Vagina (tissue), 2 donors: ENCODE data around the gene NRXN2. TPM values are rescaled to one million over a fixed set of nuclear protein-coding genes. Genes with fewer than 3 reads are reported as not detected.
A peak's percentile ranks its signal among the peaks of the same experiment; 100 is the strongest.

Source experiments
- DNase-seq, 2 donors: peaks; one replicate each; pipeline ENCODE4 v3.0.0-alpha.2; 2017; ENCODE audit errors: extremely low spot score in 2 of 2
- H3K27ac ChIP-seq: fragments of 200-600 bp; sonication (generic); one replicate; pipeline ENCODE4 v1.5.1; 2019
- H3K27me3 ChIP-seq: fragments of 200-600 bp; sonication (generic); one replicate; pipeline ENCODE4 v1.5.1; 2019
- H3K36me3 ChIP-seq, 2 donors: fragments of 200-600 bp; sonication (generic); one replicate each; pipeline ENCODE4 v1.5.1; 2017 to 2019
- H3K4me1 ChIP-seq: fragments of 200-600 bp; sonication (generic); one replicate; pipeline ENCODE4 v1.5.1; 2019
- H3K4me3 ChIP-seq, 2 donors: fragments of 200-600 bp; sonication (generic); 1 replicate in 1 of 2; 2 replicates in 1 of 2; pipeline ENCODE4 v1.5.1; 2016 to 2019
- H3K9me3 ChIP-seq: fragments of 200-600 bp; sonication (generic); one replicate; pipeline ENCODE4 v1.5.1; 2019
- POLR2A ChIP-seq, 2 donors: fragments of 450-650 bp; IDR thresholded peaks; one replicate each; pipeline ENCODE4 v1.6.1; 2017; ENCODE audit warnings: antibody characterized with exemption in 2 of 2, mild to moderate bottlenecking in 2 of 2, moderate library complexity in 2 of 2
- POLR2AphosphoS5 ChIP-seq, 2 donors: sonication (generic); formaldehyde crosslinking; IDR thresholded peaks; one replicate each; pipeline ENCODE4 v1.9.0; 2017; ENCODE audit warnings: antibody characterized with exemption in 2 of 2, mild to moderate bottlenecking in 2 of 2, low read depth in 1 of 2; ENCODE audit not compliant: insufficient read depth in 1 of 2
- intact Hi-C: fragments of 100-400 bp; cut with DNase I; formaldehyde crosslinking; loops from one replicate; pipeline ENCODE4 v1.15.1; 2023
- total RNA-seq: library from RNA; depleted of rRNA; stranded (reverse); fragments of >200 nt; gene quantifications from one replicate; pipeline ENCODE4 v1.2.3, GENCODE V29; 2016
- TF ChIP-seq, protein P1 (sequence below), 3 experiments: fragments of 450-650 bp in 2 of 3; fragments of 200-600 bp in 1 of 3; sonication (generic) in 1 of 3; IDR thresholded peaks; one replicate each; pipeline ENCODE4 v1.5.1; 2017 to 2019; ENCODE audit warnings: antibody characterized with exemption in 3 of 3, mild to moderate bottlenecking in 2 of 3, moderate library complexity in 2 of 3

The NRXN2 gene
- total RNA-seq, 1 donor from 2014 or later: 16.9 TPM

DNA sequence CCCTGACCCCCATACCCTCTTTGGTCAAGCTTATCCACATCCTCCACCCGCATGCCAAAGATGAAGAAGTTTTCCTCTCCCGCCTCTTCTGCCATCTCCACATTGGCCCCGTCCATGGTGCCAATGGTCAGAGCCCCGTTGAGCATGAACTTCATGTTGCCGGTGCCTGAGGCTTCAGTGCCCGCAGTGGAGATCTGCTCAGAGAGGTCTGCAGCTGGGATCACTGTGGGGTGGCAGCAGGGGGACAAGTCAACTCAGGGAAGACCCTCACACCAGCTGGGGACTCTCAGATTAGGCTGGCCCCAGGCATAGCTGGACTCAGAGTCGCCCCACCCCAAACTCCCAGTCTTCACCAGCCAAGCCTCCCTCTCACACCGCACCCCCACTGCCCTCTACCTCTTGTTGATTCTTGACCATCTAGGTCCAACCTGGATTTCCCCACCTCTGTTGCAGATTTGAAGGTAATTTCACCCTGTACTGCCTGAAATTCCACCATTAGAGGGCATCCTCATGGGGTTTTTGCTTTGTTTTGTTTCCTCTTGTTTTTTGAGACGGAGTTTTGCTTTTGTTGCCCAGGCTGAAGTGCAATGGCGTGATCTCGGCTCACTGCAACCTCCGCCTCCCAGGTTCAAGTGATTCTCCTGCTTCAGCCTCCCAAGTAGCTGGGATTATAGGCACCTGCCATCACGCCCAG lies 27.5 kb upstream of the NRXN2 start:
- Histone ChIP-seq H3K36me3 (no peaks in the 10 kb centered on the region), H3K4me3 (no peak overlapping the region), H3K4me1 (peaks cover 12% of the 10 kb centered on the region), H3K9me3 (no peaks in the 10 kb centered on the region), H3K27ac (no peak overlapping the region), H3K27me3 (no peaks in the 10 kb centered on the region)
- no peak for DNase-seq
- TF ChIP-seq, protein P1, sequence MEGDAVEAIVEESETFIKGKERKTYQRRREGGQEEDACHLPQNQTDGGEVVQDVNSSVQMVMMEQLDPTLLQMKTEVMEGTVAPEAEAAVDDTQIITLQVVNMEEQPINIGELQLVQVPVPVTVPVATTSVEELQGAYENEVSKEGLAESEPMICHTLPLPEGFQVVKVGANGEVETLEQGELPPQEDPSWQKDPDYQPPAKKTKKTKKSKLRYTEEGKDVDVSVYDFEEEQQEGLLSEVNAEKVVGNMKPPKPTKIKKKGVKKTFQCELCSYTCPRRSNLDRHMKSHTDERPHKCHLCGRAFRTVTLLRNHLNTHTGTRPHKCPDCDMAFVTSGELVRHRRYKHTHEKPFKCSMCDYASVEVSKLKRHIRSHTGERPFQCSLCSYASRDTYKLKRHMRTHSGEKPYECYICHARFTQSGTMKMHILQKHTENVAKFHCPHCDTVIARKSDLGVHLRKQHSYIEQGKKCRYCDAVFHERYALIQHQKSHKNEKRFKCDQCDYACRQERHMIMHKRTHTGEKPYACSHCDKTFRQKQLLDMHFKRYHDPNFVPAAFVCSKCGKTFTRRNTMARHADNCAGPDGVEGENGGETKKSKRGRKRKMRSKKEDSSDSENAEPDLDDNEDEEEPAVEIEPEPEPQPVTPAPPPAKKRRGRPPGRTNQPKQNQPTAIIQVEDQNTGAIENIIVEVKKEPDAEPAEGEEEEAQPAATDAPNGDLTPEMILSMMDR (IDR thresholded peaks at IDR 0.05): no peak
- TF ChIP-seq POLR2AphosphoS5 (IDR thresholded peaks at IDR 0.05; ENCODE audit: insufficient read depth in 1 of 2, low read depth in 1 of 2): no peak
- no peak for TF ChIP-seq POLR2A (IDR thresholded peaks at IDR 0.05)
- intact Hi-C loops: no loop called here

DNA sequence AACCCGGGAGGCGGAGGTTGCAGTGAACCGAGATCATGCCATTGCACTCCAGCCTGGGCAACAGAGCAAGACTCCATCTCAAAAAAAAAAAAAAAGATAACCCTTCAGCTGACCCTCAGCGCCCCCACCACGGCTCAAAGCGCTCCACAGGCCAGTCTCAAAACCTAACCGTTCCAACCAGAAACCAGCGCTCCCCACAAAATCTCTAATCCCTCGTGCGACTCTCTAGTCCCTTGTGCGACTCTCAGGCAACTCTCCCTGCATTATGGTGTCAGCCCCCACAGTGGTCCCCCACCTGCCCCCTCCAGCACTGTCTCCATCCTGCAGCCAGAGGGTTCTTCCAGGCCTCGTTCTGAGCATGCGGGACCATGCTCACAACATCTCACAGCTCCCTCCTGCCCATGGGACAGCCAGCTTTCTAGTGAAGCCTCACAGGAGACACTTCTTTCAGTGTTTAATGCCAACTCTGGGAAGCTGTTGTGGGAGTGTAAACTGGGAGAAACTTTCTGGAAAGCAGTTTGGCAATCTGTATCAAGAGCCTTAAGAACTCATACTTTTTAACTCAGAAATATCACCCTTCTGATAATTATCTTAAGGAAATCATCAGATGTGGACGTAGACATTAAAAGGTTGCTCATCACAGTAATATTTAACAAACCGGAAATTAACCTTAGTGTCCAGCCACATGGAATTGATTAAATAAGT lies 25.1 kb upstream of the NRXN2 start:
- TF ChIP-seq POLR2AphosphoS5 (IDR thresholded peaks at IDR 0.05; ENCODE audit: insufficient read depth in 1 of 2, low read depth in 1 of 2) (no peak), POLR2A (IDR thresholded peaks at IDR 0.05) (no peak)
- TF ChIP-seq, protein P1 (IDR thresholded peaks at IDR 0.05): no peak
- peak overlapping the region; percentile 32 for H3K27ac ChIP-seq
- peaks cover 31% of the 10 kb centered on the region for H3K4me1 ChIP-seq
- no peaks in the 10 kb centered on the region for H3K36me3 ChIP-seq
- H3K4me3 ChIP-seq: no peak overlapping the region
- H3K27me3 ChIP-seq: no peaks in the 10 kb centered on the region
- no peaks in the 10 kb centered on the region for H3K9me3 ChIP-seq
- no peak for DNase-seq
- intact Hi-C loops: no loop called here

DNA sequence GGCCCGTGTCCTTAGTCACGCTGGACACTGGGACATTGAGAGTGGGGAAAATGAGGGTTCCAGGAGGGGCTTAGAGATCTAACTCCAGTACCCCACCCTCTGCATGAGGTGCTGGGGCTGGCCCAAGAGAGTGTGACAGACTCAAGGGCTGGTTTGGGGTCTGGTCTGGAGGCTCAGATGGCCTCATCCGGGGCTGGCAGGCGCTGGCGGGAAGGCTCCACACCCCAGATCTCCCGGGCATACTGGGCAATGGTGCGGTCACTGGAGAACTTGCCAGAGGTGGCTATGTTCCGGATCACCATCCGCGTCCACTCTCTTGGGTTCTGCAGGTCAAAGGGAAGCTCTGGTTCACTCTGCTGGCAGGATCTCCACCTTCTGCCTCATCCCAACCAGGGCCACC lies 23.5 kb upstream of the NRXN2 start:
- TF ChIP-seq, protein P1 (IDR thresholded peaks at IDR 0.05): no peak
- TF ChIP-seq POLR2AphosphoS5 (IDR thresholded peaks at IDR 0.05; ENCODE audit: insufficient read depth in 1 of 2, low read depth in 1 of 2) (no peak), POLR2A (IDR thresholded peaks at IDR 0.05) (no peak)
- peaks cover 7% of the 10 kb centered on the region for H3K27me3 ChIP-seq
- DNase-seq: no peak
- H3K9me3 ChIP-seq: no peaks in the 10 kb centered on the region
- intact Hi-C loops: no loop called here
- H3K4me1 ChIP-seq: peaks cover 48% of the 10 kb centered on the region
- no peak overlapping the region for H3K4me3 ChIP-seq
- H3K27ac ChIP-seq: peak overlapping the region; percentile 87
- H3K36me3 ChIP-seq: no peaks in the 10 kb centered on the region

DNA sequence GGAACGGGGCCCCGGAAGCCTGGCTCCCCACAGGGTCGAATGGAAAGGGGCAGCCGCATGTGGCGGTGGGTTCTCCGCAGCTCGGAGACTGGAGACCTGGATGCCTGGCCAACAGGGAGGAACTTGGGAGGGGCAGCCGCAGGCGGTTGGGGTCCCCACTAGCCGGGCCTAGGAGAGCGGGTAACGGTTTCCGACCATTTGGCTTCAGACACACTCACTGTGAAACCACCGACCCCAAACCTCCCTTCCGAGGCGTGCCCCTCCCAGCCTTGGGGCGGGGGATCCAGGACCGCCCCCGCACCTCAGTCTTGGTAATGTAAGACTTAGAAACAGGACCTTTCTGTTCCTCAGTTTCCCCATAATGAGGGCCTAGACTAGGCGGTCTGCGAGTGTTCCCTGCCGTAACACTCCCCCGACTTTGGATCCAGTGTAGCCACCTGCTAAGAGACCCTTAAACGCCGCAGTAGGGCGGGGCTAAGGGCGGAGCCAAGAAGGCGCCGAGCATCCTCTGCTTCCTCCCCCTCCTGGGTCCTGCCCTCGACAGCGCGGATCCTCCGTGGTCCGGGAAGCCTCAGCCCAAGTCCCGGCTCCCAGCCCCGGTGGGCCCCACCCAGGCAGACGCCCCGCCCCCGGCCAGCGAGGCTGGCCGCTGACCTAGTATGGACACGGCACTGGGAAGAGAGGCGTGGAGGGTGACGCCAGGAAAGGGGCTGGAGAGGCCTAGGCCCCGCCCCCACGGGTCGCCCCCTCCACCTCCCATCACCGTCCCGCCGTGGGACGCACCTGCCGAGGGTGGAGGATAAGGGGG lies 22.7 kb upstream of the NRXN2 start:
- H3K36me3 ChIP-seq: no peaks in the 10 kb centered on the region
- TF ChIP-seq POLR2AphosphoS5 (IDR thresholded peaks at IDR 0.05; ENCODE audit: insufficient read depth in 1 of 2, low read depth in 1 of 2): peak; percentile 29 to 85
- TF ChIP-seq, protein P1 (IDR thresholded peaks at IDR 0.05): no peak
- peak in 1 of 2 donors; percentile 18 for TF ChIP-seq POLR2A (IDR thresholded peaks at IDR 0.05)
- peak overlapping the region; percentile 87 for H3K27ac ChIP-seq
- intact Hi-C loops: no loop called here
- H3K4me1 ChIP-seq: peaks cover 51% of the 10 kb centered on the region
- peaks cover 7% of the 10 kb centered on the region for H3K27me3 ChIP-seq
- no peaks in the 10 kb centered on the region for H3K9me3 ChIP-seq
- H3K4me3 ChIP-seq: peak overlapping the region; percentile 59 to 61
- DNase-seq: no peak
